ENCODE results near the gene NRXN3.

Gene NRXN3

DNA sequence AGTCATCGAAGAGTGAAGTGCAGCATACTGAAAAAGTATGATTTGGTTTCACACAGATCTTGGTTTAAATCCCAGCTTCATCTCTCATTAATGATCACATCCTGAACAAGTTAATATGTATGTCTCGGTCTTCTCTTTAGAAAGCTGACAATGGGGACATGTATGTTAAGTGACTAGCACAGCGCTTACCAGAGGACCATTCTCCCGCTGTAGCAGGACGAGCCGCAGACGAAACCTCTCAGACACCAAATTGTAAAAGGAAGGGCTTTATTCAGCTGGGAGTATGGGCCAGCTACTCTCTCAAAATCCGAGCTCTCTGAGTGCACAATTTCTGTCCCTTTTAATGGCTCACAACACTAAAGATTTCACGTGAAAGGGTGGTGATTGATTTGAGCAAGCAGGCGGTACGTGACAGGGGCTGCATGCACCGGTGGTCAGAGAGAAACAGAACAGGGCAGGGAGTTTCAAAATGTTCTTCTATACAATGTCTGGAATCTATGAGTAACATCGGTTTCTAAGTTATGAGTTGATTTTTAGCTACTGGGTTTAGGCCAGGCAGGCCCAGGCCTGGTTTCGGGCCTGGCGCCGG is 1358.7 kb downstream of the NRXN3 start:
- TF ChIP-seq, protein P1, sequence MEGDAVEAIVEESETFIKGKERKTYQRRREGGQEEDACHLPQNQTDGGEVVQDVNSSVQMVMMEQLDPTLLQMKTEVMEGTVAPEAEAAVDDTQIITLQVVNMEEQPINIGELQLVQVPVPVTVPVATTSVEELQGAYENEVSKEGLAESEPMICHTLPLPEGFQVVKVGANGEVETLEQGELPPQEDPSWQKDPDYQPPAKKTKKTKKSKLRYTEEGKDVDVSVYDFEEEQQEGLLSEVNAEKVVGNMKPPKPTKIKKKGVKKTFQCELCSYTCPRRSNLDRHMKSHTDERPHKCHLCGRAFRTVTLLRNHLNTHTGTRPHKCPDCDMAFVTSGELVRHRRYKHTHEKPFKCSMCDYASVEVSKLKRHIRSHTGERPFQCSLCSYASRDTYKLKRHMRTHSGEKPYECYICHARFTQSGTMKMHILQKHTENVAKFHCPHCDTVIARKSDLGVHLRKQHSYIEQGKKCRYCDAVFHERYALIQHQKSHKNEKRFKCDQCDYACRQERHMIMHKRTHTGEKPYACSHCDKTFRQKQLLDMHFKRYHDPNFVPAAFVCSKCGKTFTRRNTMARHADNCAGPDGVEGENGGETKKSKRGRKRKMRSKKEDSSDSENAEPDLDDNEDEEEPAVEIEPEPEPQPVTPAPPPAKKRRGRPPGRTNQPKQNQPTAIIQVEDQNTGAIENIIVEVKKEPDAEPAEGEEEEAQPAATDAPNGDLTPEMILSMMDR (IDR thresholded peaks at IDR 0.05) = no peak

DNA sequence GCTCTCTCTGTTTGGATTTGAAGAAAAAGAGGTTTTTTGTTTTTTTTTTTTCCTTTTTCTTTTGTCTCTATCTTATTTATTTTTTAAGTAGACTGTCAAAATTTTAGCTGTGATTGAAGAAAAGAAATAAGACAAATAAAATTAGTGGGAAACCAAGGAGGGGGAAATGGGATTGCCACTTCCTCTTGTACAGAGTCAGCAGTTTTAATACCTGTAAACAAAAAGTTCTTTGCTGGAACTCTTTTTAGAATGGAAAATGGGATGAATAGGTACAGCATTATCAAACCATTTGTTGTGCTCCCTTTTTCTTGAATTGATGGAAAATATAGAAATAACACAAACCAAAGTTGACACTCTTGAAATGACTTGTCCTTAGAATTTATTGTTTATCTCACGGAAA is 1360.4 kb downstream of the NRXN3 start:
- TF ChIP-seq, protein P1 (IDR thresholded peaks at IDR 0.05) = no peak

DNA sequence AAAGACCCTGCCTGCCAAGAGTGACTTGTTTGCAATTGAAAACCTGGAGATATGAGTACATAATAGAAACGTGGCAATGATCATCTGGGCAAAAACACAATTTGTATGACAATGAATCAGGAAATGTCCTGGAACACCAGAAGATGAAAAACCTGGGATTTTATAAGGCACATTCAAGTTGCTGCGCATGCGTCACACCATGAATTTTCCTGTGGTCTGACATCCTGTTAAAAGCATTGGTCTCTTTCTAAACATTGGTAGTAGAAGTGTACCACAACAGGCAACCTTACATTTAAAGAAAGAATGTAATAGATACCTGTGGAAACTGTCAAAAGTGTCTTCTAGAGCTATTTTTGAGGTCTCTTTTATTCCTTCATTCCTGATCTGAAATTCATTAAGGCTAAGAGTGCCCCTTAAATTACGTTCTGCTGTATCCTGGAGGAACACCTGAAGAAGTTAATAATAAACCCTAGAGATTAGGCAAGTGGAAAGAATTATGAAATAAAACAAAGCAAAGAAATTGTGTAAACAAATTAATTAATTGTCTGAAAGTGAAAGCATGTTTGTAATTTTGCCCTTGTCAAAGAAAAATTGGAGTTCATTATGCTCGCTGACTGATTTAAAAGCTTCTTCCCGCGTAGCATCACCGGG is 1364.7 kb downstream of the NRXN3 start:
- TF ChIP-seq, protein P1 (IDR thresholded peaks at IDR 0.05) = no peak

DNA sequence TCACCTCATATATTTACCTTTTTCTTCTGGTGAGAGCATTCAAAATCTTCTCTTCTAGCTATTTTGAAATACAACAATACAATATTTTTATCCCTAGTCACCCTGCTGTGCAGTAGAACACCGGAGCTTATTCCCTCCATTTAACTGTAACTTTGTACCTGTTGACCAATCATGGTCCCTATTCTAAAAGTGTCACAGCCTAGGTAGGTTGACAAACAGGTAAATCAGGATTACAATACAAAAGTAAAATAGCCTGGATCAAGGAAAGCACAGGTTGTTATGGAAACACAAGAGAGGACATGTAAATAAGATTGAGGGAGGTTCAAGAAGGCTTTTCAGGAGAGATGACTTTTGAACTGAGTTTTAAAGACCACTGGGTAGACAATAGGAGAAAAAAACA is 1370.2 kb downstream of the NRXN3 start:
- TF ChIP-seq, protein P1 (IDR thresholded peaks at IDR 0.05) = no peak

DNA sequence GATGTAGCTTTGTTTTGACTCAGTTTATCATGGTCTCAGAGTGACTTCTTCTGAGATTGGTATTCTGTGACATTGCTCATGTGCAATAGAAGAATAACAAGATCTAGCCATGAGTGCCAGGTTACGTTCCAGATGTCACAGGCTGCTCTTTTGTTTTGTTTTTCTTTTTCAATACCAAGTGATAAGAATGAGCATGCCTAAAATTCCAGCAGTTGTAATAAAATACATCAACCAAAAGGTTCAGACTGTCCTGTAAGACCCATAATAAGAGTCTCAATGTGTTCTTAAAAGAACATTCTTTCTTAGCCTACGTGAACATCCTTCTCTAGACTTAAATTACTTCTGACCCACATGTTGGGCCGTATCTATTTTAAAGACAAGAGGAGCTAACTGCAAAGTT is 1371.9 kb downstream of the NRXN3 start:
- TF ChIP-seq, protein P1 (IDR thresholded peaks at IDR 0.05) = no peak

DNA sequence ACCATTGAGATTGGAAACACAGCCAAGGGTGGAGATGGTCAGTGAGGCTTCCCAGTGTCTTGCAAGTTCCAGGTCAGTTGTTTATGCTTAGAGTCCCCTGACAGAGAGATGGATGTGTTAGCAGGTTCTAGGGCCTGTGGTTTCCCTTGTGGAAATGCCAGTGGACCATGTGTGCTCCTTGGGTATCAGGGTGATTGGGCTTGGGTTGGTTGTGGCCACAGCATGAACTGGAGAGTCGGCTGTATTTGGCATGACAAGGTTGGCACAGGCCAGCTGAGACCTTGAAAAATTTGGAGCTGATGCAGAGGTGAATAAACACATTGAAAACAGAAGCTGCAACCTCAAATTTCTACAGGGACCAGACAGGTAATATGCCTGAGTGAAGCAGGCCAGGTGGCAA is 1373.2 kb downstream of the NRXN3 start:
- TF ChIP-seq, protein P1 (IDR thresholded peaks at IDR 0.05) = no peak

DNA sequence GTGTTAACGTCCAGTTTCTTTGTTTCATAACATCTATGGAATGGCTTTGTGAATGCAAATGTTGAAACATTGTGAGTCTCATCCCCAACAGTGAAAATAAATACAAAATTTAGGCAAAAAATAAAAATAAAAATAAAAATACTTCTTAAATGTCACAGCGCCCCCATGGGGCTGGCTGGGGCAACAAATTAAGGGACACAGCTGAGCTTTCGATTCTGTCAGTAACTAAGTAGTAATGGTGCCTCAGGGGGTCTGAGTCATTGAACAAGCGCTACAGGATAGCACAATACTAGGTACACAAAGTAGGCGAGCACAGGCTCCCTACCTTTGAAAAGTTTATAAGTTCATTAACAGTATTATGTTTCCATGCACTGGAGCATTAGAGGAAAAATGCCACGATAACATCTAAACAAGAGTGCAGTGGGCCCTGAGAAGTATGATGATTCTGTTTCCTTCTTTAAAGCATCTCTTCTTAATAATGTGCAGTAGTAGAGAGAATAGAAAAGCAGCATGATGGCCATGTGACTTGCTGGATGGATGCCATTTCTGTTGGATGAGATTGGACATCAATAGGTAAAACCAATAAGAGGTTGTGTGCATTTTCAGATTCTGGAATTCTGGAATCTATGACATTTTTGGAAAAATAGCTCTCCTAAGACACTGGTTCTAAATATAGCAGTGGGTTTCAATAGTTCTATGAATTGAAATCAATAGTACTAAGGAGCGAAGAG is 1374.0 kb downstream of the NRXN3 start:
- TF ChIP-seq, protein P1 (IDR thresholded peaks at IDR 0.05) = peak; percentile 62

All from LNCAP (cell line).